Measurements from ENCODE around the gene CCSER1.

DNA sequence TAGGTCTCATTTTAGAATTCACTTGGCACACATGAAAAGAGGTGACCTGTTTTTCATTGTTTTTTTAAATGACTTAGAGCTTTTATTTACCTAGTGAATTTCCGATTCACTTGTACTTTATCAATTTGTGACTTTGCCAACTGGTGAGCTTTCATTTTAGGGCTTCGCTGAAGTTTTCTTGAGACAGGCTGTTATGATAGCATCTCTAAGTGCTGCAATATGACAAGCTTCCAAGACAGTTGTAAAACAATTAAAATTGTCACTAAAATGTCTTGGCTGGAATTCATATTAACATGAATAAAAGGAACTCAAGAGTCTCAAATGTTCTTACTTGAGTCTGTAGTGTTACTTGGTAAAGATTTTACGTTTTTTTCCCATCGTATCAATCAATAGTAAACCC lies 1344.9 kb downstream of the CCSER1 start:
- TF ChIP-seq POLR2AphosphoS5 (IDR thresholded peaks at IDR 0.05; ENCODE audit: low read depth) (no peak), EZH2 (IDR thresholded peaks at IDR 0.05; ENCODE audit: low read depth, unreplicated experiment) (no peak), NANOG (IDR thresholded peaks at IDR 0.05; ENCODE audit: borderline replicate concordance) (no peak), EZH2phosphoT487 (IDR thresholded peaks at IDR 0.05; ENCODE audit: unreplicated experiment) (no peak), STAT1 (IDR thresholded peaks at IDR 0.05; ENCODE audit: unreplicated experiment) (no peak), ZNF331 (CRISPR knock-in tag; IDR thresholded peaks at IDR 0.05; ENCODE audit: low read depth) (no peak), CREB1 (CRISPR knock-in tag; IDR thresholded peaks at IDR 0.05; ENCODE audit: low read depth) (no peak)
- TF ChIP-seq, protein P1, sequence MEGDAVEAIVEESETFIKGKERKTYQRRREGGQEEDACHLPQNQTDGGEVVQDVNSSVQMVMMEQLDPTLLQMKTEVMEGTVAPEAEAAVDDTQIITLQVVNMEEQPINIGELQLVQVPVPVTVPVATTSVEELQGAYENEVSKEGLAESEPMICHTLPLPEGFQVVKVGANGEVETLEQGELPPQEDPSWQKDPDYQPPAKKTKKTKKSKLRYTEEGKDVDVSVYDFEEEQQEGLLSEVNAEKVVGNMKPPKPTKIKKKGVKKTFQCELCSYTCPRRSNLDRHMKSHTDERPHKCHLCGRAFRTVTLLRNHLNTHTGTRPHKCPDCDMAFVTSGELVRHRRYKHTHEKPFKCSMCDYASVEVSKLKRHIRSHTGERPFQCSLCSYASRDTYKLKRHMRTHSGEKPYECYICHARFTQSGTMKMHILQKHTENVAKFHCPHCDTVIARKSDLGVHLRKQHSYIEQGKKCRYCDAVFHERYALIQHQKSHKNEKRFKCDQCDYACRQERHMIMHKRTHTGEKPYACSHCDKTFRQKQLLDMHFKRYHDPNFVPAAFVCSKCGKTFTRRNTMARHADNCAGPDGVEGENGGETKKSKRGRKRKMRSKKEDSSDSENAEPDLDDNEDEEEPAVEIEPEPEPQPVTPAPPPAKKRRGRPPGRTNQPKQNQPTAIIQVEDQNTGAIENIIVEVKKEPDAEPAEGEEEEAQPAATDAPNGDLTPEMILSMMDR (conservative IDR thresholded peaks at IDR 0.05; ENCODE audit: low read depth in 2 of 2) = no peak
- TF ChIP-seq, protein P2, sequence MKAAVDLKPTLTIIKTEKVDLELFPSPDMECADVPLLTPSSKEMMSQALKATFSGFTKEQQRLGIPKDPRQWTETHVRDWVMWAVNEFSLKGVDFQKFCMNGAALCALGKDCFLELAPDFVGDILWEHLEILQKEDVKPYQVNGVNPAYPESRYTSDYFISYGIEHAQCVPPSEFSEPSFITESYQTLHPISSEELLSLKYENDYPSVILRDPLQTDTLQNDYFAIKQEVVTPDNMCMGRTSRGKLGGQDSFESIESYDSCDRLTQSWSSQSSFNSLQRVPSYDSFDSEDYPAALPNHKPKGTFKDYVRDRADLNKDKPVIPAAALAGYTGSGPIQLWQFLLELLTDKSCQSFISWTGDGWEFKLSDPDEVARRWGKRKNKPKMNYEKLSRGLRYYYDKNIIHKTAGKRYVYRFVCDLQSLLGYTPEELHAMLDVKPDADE (IDR thresholded peaks at IDR 0.05) = no peak
- TF ChIP-seq, protein P3, sequence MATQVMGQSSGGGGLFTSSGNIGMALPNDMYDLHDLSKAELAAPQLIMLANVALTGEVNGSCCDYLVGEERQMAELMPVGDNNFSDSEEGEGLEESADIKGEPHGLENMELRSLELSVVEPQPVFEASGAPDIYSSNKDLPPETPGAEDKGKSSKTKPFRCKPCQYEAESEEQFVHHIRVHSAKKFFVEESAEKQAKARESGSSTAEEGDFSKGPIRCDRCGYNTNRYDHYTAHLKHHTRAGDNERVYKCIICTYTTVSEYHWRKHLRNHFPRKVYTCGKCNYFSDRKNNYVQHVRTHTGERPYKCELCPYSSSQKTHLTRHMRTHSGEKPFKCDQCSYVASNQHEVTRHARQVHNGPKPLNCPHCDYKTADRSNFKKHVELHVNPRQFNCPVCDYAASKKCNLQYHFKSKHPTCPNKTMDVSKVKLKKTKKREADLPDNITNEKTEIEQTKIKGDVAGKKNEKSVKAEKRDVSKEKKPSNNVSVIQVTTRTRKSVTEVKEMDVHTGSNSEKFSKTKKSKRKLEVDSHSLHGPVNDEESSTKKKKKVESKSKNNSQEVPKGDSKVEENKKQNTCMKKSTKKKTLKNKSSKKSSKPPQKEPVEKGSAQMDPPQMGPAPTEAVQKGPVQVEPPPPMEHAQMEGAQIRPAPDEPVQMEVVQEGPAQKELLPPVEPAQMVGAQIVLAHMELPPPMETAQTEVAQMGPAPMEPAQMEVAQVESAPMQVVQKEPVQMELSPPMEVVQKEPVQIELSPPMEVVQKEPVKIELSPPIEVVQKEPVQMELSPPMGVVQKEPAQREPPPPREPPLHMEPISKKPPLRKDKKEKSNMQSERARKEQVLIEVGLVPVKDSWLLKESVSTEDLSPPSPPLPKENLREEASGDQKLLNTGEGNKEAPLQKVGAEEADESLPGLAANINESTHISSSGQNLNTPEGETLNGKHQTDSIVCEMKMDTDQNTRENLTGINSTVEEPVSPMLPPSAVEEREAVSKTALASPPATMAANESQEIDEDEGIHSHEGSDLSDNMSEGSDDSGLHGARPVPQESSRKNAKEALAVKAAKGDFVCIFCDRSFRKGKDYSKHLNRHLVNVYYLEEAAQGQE (IDR thresholded peaks at IDR 0.05; ENCODE audit: unreplicated experiment) = no peak
